Type B pancreatic cell (in vitro differentiated cells): Measurements from ENCODE around the gene RND1. TPM values are rescaled to one million over a fixed set of nuclear protein-coding genes. Genes with fewer than 3 reads are reported as not detected.

Source experiments
- DNase-seq: peaks from one replicate; pipeline ENCODE4 v3.0.0; 2021; ENCODE audit warnings: mixed read lengths; ENCODE audit not compliant: unreplicated experiment; ENCODE audit errors: extremely low spot score
- H3K27ac Mint-ChIP-seq: 2 replicates; pipeline ENCODE4 v1.8.0; 2021; ENCODE audit warnings: mild to moderate bottlenecking, mixed read lengths
- H3K27me3 Mint-ChIP-seq: 2 replicates; pipeline ENCODE4 v1.8.0; 2021; ENCODE audit warnings: mixed read lengths
- H3K36me3 Mint-ChIP-seq: 2 replicates; pipeline ENCODE4 v1.8.0; 2021; ENCODE audit warnings: mixed read lengths
- H3K4me1 Mint-ChIP-seq: one replicate; pipeline ENCODE4 v1.8.0; 2021; ENCODE audit warnings: mixed read lengths; ENCODE audit not compliant: unreplicated experiment
- H3K4me3 Mint-ChIP-seq: 2 replicates; pipeline ENCODE4 v1.8.0; 2021; ENCODE audit warnings: mild to moderate bottlenecking, mixed read lengths
- H3K9me3 Mint-ChIP-seq: 2 replicates; pipeline ENCODE4 v1.8.0; 2021; ENCODE audit warnings: mixed read lengths
- CTCF ChIP-seq: fragments of 200-600 bp; sonication (generic); conservative IDR thresholded peaks from 2 replicates; pipeline ENCODE4 v1.5.0; 2021; ENCODE audit warnings: antibody characterized with exemption, mild to moderate bottlenecking
- total RNA-seq: library from RNA; stranded (reverse); gene quantifications from 2 replicates; pipeline ENCODE4 v1.2.1, GENCODE V29; 2021; ENCODE audit warnings: low replicate concordance

Gene RND1
- total RNA-seq, 1 donor from 2014 or later = 6.9 TPM

GRCh38 chr12:48828841-48829575, 36.7 kb downstream of the RND1 start:
- peaks cover 23% of the 10 kb centered on the region for H3K36me3 Mint-ChIP-seq
- no peaks in the 10 kb centered on the region for H3K27me3 Mint-ChIP-seq
- H3K4me3 Mint-ChIP-seq = no peak overlapping the region
- no peak for TF ChIP-seq CTCF
- H3K4me1 Mint-ChIP-seq = no peaks in the 10 kb centered on the region
- no peak overlapping the region for H3K27ac Mint-ChIP-seq
- DNase-seq = no peak
- H3K9me3 Mint-ChIP-seq = no peaks in the 10 kb centered on the region

- no peaks in the 10 kb centered on the region for H3K4me1 Mint-ChIP-seq
- H3K4me3 Mint-ChIP-seq = no peak overlapping the region
- H3K9me3 Mint-ChIP-seq = no peaks in the 10 kb centered on the region
- TF ChIP-seq CTCF = no peak
- H3K36me3 Mint-ChIP-seq = peaks cover 20% of the 10 kb centered on the region
- DNase-seq = no peak
- H3K27ac Mint-ChIP-seq = no peak overlapping the region
- no peaks in the 10 kb centered on the region for H3K27me3 Mint-ChIP-seq
These were observed 37.4 kb downstream of the RND1 start for GRCh38 chr12:48828293-48828692.

- Mint-ChIP-seq H3K4me3 (no peak overlapping the region), H3K27ac (no peak overlapping the region), H3K9me3 (no peaks in the 10 kb centered on the region), H3K36me3 (peaks cover 19% of the 10 kb centered on the region), H3K27me3 (no peaks in the 10 kb centered on the region), H3K4me1 (no peaks in the 10 kb centered on the region)
- TF ChIP-seq CTCF = no peak
- no peak for DNase-seq
These were observed 38.1 kb downstream of the RND1 start for GRCh38 chr12:48827513-48828096.

DNA sequence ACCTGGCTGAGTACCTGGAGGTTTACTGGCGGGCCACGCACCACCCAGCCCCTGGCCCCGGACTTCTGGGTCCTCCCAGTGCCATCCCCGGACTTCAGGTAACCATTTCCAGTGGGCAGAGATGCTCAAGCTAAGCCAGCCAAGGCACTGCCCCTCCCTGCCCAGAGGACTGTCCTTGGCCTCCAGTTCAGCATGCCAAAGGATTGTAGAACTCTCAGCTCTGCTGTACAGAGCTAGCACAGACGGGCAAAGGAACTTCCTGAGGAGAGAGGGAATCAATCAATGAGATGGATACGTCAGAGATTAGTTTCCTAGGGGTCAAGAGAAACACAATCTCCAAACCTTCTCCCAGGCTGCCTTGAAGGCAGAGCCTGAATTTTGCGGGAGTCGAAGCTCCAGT, 38.6 kb downstream of the RND1 start:
- no peak for DNase-seq
- no peak for TF ChIP-seq CTCF
- Mint-ChIP-seq H3K27me3 (no peaks in the 10 kb centered on the region), H3K27ac (no peak overlapping the region), H3K36me3 (peaks cover 19% of the 10 kb centered on the region), H3K4me3 (no peak overlapping the region), H3K4me1 (no peaks in the 10 kb centered on the region), H3K9me3 (no peaks in the 10 kb centered on the region)

- H3K4me3 Mint-ChIP-seq = no peak overlapping the region
- H3K9me3 Mint-ChIP-seq = no peaks in the 10 kb centered on the region
- peaks cover 17% of the 10 kb centered on the region for H3K36me3 Mint-ChIP-seq
- no peaks in the 10 kb centered on the region for H3K27me3 Mint-ChIP-seq
- TF ChIP-seq CTCF = no peak
- H3K27ac Mint-ChIP-seq = no peak overlapping the region
- H3K4me1 Mint-ChIP-seq = no peaks in the 10 kb centered on the region
- no peak for DNase-seq
These were observed 39.3 kb downstream of the RND1 start for GRCh38 chr12:48826209-48826855.
